DOHH2 (cell line): ENCODE measurements around the gene IMPG1.

Experiments
- H3F3A ChIP-seq: fragments of 200-600 bp; sonication (generic), shearing (Covaris generic); 2 replicates; pipeline ENCODE4 v1.6.0; 2016; ENCODE audit warnings: antibody characterized with exemption, mild to moderate bottlenecking; ENCODE audit not compliant: control insufficient read depth, insufficient read depth
- H3K27ac ChIP-seq: fragments of 200-600 bp; sonication (generic); 2 replicates; pipeline ENCODE4 v1.5.1; 2014; ENCODE audit warnings: low read depth, mild to moderate bottlenecking, low read length, moderate library complexity
- H3K27me3 ChIP-seq: fragments of 200-600 bp; sonication (generic); 2 replicates; pipeline ENCODE4 v1.6.1; 2014; ENCODE audit warnings: mild to moderate bottlenecking, low read length, mixed read lengths; ENCODE audit not compliant: control insufficient read depth
- H3K36me3 ChIP-seq: fragments of 200-600 bp; sonication (generic); 2 replicates; pipeline ENCODE4 v1.6.1; 2014; ENCODE audit warnings: mild to moderate bottlenecking, low read length, moderate library complexity, mixed read lengths; ENCODE audit not compliant: control insufficient read depth
- H3K4me1 ChIP-seq: fragments of 200-600 bp; sonication (generic); 2 replicates; pipeline ENCODE4 v1.6.1; 2014; ENCODE audit warnings: mild to moderate bottlenecking, low read length, mixed read lengths; ENCODE audit not compliant: control insufficient read depth
- H3K4me2 ChIP-seq: fragments of 200-600 bp; sonication (generic); 2 replicates; pipeline ENCODE4 v1.6.0; 2014; ENCODE audit warnings: mild to moderate bottlenecking, low read length, moderate library complexity
- H3K4me3 ChIP-seq: fragments of 200-600 bp; sonication (generic); 2 replicates; pipeline ENCODE4 v1.5.1; 2014; ENCODE audit warnings: mild to moderate bottlenecking, low read length, mixed read lengths
- H3K79me2 ChIP-seq: fragments of 200-600 bp; sonication (generic); 2 replicates; pipeline ENCODE4 v1.6.1; 2014; ENCODE audit warnings: mild to moderate bottlenecking, low read length, mixed read lengths; ENCODE audit not compliant: control insufficient read depth
- H3K9me2 ChIP-seq: fragments of 200-600 bp; sonication (generic); replicated peaks from 2 replicates; pipeline ENCODE4 v1.6.1; 2014; ENCODE audit warnings: mild to moderate bottlenecking, low read length, mixed read lengths; ENCODE audit not compliant: control insufficient read depth
- H3K9me3 ChIP-seq: fragments of 200-600 bp; sonication (generic); 2 replicates; pipeline ENCODE4 v1.6.1; 2014; ENCODE audit warnings: antibody characterized with exemption, low read length, mixed read lengths; ENCODE audit not compliant: control insufficient read depth, insufficient read depth
- H4K20me1 ChIP-seq: fragments of 200-600 bp; sonication (generic); 2 replicates; pipeline ENCODE4 v1.6.0; 2014; ENCODE audit warnings: low read depth, mild to moderate bottlenecking, antibody characterized with exemption, low read length, moderate library complexity; ENCODE audit not compliant: control insufficient read depth, insufficient read depth
- EZH2phosphoT487 ChIP-seq: fragments of 200-600 bp; sonication (generic); IDR thresholded peaks from 2 replicates; pipeline ENCODE4 v1.6.1; 2017; ENCODE audit warnings: borderline replicate concordance, mild to moderate bottlenecking, antibody characterized with exemption, low read length, moderate library complexity, mixed read lengths
- TF ChIP-seq, protein P1 (sequence below): fragments of 200-600 bp; sonication (generic); IDR thresholded peaks from one replicate; pipeline ENCODE4 v1.5.1; 2014; ENCODE audit warnings: antibody characterized with exemption, mild to moderate bottlenecking, low read depth, low read length; ENCODE audit not compliant: poor library complexity, severe bottlenecking

The IMPG1 gene

DNA sequence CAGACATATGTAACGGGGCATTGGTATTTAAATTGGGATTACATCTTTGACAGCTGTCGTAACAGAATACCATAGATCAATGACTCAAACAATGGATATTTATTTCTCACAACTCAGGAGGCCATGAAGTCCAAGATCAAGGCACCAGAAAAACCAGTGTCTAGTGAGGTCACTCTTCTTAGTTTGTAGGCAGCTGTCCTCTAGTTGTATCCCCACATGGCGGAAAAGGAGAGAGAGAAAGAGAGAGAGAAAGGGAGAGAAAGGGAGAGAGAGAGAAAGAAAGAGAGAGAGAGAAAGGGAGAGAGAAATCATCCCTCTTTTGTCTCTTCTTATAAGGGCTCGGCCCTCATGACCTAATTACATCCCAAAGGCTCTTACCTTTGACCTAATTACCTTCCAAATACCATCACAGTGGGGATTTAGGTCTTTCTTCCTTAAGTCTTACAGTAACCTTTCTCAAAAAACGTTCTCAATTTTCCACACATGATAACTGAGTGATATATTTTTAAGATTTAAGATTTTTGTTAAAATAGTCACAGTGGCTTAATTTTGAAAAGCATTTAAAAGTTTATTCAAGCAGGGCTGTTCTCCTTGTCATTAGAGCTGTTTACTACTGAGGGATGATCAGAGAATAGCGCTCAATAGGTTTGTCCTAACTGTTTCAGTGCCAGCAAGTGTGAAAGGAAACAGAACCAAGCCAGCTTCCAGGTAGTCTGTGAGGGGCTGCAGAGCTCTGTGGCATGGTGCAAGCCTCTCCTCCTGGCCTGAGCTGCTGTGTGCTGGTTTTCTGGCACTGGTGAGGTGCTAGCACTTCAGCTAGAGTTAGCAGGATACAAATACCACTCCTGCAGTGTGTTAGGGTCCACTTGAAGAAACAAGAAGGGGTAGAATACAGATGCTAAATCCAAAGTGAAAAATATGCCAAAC lies 79.0 kb downstream of the IMPG1 start:
- no peak overlapping the region for H3K4me3 ChIP-seq

GRCh38 chr6:75991941-75992340 lies 80.5 kb downstream of the IMPG1 start:
- Histone ChIP-seq H3K36me3 (no peaks in the 10 kb centered on the region), H3K27ac (no peak overlapping the region), H3K4me3 (no peak overlapping the region), H4K20me1 (no peaks in the 10 kb centered on the region), H3F3A (no peaks in the 10 kb centered on the region), H3K9me3 (no peaks in the 10 kb centered on the region), H3K4me1 (no peaks in the 10 kb centered on the region), H3K4me2 (no peak overlapping the region), H3K79me2 (no peaks in the 10 kb centered on the region), H3K9me2 (no peaks in the 10 kb centered on the region), H3K27me3 (no peaks in the 10 kb centered on the region)
- TF ChIP-seq, protein P1, sequence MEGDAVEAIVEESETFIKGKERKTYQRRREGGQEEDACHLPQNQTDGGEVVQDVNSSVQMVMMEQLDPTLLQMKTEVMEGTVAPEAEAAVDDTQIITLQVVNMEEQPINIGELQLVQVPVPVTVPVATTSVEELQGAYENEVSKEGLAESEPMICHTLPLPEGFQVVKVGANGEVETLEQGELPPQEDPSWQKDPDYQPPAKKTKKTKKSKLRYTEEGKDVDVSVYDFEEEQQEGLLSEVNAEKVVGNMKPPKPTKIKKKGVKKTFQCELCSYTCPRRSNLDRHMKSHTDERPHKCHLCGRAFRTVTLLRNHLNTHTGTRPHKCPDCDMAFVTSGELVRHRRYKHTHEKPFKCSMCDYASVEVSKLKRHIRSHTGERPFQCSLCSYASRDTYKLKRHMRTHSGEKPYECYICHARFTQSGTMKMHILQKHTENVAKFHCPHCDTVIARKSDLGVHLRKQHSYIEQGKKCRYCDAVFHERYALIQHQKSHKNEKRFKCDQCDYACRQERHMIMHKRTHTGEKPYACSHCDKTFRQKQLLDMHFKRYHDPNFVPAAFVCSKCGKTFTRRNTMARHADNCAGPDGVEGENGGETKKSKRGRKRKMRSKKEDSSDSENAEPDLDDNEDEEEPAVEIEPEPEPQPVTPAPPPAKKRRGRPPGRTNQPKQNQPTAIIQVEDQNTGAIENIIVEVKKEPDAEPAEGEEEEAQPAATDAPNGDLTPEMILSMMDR = no peak
- no peak for TF ChIP-seq EZH2phosphoT487

More for the DNA sequence above, 79.0 kb downstream of the IMPG1 start:
- Histone ChIP-seq H3K27me3 (no peaks in the 10 kb centered on the region), H3F3A (no peaks in the 10 kb centered on the region), H3K9me3 (no peaks in the 10 kb centered on the region), H3K4me2 (no peak overlapping the region), H3K36me3 (no peaks in the 10 kb centered on the region), H3K27ac (no peak overlapping the region), H3K9me2 (no peaks in the 10 kb centered on the region), H3K4me1 (no peaks in the 10 kb centered on the region), H3K79me2 (no peaks in the 10 kb centered on the region), H4K20me1 (no peaks in the 10 kb centered on the region)
- TF ChIP-seq, protein P1 = no peak
- TF ChIP-seq EZH2phosphoT487 = no peak

GRCh38 chr6:75986935-75987334 lies 85.5 kb downstream of the IMPG1 start:
- H3F3A ChIP-seq = no peaks in the 10 kb centered on the region
- no peak overlapping the region for H3K27ac ChIP-seq
- H3K4me2 ChIP-seq = no peak overlapping the region
- H3K9me3 ChIP-seq = no peaks in the 10 kb centered on the region
- H3K27me3 ChIP-seq = no peaks in the 10 kb centered on the region
- H3K4me3 ChIP-seq = no peak overlapping the region
- H3K36me3 ChIP-seq = no peaks in the 10 kb centered on the region
- no peaks in the 10 kb centered on the region for H3K4me1 ChIP-seq
- H3K9me2 ChIP-seq = no peaks in the 10 kb centered on the region
- no peaks in the 10 kb centered on the region for H3K79me2 ChIP-seq
- no peaks in the 10 kb centered on the region for H4K20me1 ChIP-seq
- TF ChIP-seq EZH2phosphoT487 = no peak
- TF ChIP-seq, protein P1 = no peak
